CD4-positive, alpha-beta T cell (primary cell): ENCODE results near the gene NUP188. TPM values are rescaled to one million over a fixed set of nuclear protein-coding genes. Genes with fewer than 3 reads are reported as not detected.
"Not testable (repeated sequence)": the region's sequence is repeated elsewhere in the genome, so short reads cannot be mapped to it uniquely, and the experiment has no call there.

Source experiments
- ATAC-seq: fragments of 200-7000 bp; cut with Tn5 transposase; one replicate; pipeline ENCODE4 v1.10.0; 2022; ENCODE audit warnings: mild to moderate bottlenecking; ENCODE audit not compliant: poor library complexity
- CTCF ChIA-PET: fragments of 350-600 bp; sonication (Branson Sonifier 250); formaldehyde crosslinking; loops from one replicate; lab custom pipeline; 2021; ENCODE audit warnings: antibody characterized with exemption, inconsistent platforms; lab: Charles Lee
- POLR2A ChIA-PET: fragments of 350-600 bp; sonication (Branson Sonifier 250); formaldehyde crosslinking; loops from one replicate; lab custom pipeline; 2021; ENCODE audit warnings: antibody characterized with exemption, inconsistent platforms; lab: Charles Lee
- DNase-seq, 14 experiments: peaks; one replicate each; pipeline ENCODE4 v3.0.0-alpha.2; 2013 to 2020; ENCODE audit warnings: mixed read lengths in 2 of 14
- H3K27ac ChIP-seq, 2 donors: one replicate each; pipeline versions ENCODE4 v1.5.1 to v1.7.0; 2013; ENCODE audit warnings: low read length in 2 of 2, low read depth in 1 of 2, mild to moderate bottlenecking in 1 of 2
- H3K27me3 ChIP-seq, 2 experiments: 1 replicate in 1 of 2; 2 replicates in 1 of 2; pipeline versions ENCODE4 v1.6.1 to v1.7.0; 2013; ENCODE audit warnings: low read length in 2 of 2, control low read depth in 1 of 2, mild to moderate bottlenecking in 1 of 2, moderate library complexity in 1 of 2; ENCODE audit not compliant: insufficient read depth in 2 of 2, control insufficient read depth in 1 of 2
- H3K36me3 ChIP-seq: one replicate; pipeline ENCODE4 v1.6.1; 2013; ENCODE audit warnings: low read length, control low read depth; ENCODE audit not compliant: insufficient read depth
- H3K4me1 ChIP-seq: one replicate; pipeline ENCODE4 v1.6.1; 2013; ENCODE audit warnings: low read length, control low read depth; ENCODE audit not compliant: insufficient read depth
- H3K4me3 ChIP-seq: one replicate; pipeline ENCODE4 v1.5.1; 2013; ENCODE audit warnings: mild to moderate bottlenecking, low read length, moderate library complexity
- H3K9me3 ChIP-seq, 2 experiments: 1 replicate in 1 of 2; 2 replicates in 1 of 2; pipeline versions ENCODE4 v1.6.1 to v1.7.0; 2013; ENCODE audit warnings: low read length in 2 of 2, mild to moderate bottlenecking in 2 of 2, control low read depth in 1 of 2, moderate library complexity in 1 of 2; ENCODE audit not compliant: control insufficient read depth in 1 of 2, insufficient read depth in 1 of 2
- H3K27ac Mint-ChIP-seq: one replicate; pipeline ENCODE4 v1.8.0; 2020; ENCODE audit warnings: mixed read lengths
- H3K27me3 Mint-ChIP-seq: one replicate; pipeline ENCODE4 v1.8.0; 2021; ENCODE audit warnings: mixed read lengths
- H3K36me3 Mint-ChIP-seq: one replicate; pipeline ENCODE4 v1.8.0; 2021; ENCODE audit warnings: low read depth, mixed read lengths
- H3K4me1 Mint-ChIP-seq: one replicate; pipeline ENCODE4 v1.8.0; 2021; ENCODE audit warnings: low read depth, mixed read lengths
- H3K4me3 Mint-ChIP-seq: one replicate; pipeline ENCODE4 v1.8.0; 2020; ENCODE audit warnings: mild to moderate bottlenecking, mixed read lengths
- H3K9me3 Mint-ChIP-seq: one replicate; pipeline ENCODE4 v1.8.0; 2020; ENCODE audit warnings: mixed read lengths
- CTCF ChIP-seq: fragments of 200-600 bp; IDR thresholded peaks from one replicate; pipeline ENCODE4 v1.8.0; 2022; ENCODE audit warnings: antibody characterized with exemption, mild to moderate bottlenecking
- intact Hi-C, 2 experiments: fragments of 100-400 bp; cut with DNase I in 1 of 2; cut with micrococcal nuclease in 1 of 2; formaldehyde crosslinking; loops; one replicate each; pipeline versions ENCODE4 v1.15.1 to v1.9.0; 2023 to 2025; cut with DNase I, micrococcal nuclease
- total RNA-seq, 174 experiments: library from RNA in 2 of 174; stranded (reverse) in 2 of 174; gene quantifications; one replicate each; pipeline ENCODE4 v1.2.3 and lab custom pipeline; 2021 to 2026

The NUP188 gene
- total RNA-seq, 2 experiments from 2014 or later: 43.0 to 43.9 TPM

DNA sequence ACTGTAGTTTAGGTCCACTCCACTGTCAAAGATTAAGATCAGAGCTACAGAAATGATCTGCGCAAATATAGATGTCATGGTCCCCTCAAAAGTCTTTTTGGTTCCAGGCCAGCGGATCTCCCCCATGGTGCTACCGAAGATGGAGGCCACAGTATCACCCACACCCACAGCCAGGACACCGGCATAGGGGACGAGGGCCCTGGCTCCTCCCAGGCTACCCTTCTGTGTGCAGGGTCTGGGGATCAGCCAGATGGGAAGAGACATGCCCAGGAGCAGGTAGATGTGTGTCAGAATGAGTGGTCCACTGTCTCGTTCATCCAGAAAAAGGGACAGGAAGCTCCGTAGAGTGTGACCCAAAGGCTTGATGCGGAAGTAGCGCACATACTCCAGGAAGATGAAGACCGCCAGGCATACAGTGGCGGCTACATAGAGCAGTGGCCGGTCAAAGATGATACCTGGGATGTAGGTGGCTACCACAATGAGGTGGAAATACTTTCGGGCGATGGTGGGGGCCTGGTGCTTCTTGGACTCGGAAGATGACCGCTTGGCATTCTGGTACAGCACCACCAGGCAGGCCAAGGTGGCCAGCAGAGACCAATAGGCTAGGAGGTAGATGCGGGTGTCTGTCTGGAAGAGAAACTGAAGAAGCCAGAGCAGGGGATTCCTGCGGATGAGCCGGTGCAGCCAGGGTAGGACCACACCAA, 1.5 kb upstream of the NUP188 start:
- H3K27ac Mint-ChIP-seq: peak overlapping the region; percentile 89
- H3K36me3 Mint-ChIP-seq: peaks cover 29% of the 10 kb centered on the region
- no peaks in the 10 kb centered on the region for H3K9me3 Mint-ChIP-seq
- intact Hi-C loops: loop anchor here in 1 of 2 experiments (2.0 to 5.0 kb wide), 2 partner anchors 81 to 444 kb away; partner anchors contain the start of gene GLE1
- ChIA-PET CTCF (no interaction called here), POLR2A (no interaction called here)
- Histone ChIP-seq H3K36me3 (peaks cover 24% of the 10 kb centered on the region), H3K4me1 (peaks cover 24% of the 10 kb centered on the region), H3K4me3 (peak overlapping the region; percentile 99), H3K27me3 (no peaks in the 10 kb centered on the region), H3K27ac (no peak overlapping the region), H3K9me3 (no peaks in the 10 kb centered on the region)
- TF ChIP-seq CTCF: no peak
- no peaks in the 10 kb centered on the region for H3K27me3 Mint-ChIP-seq
- H3K4me3 Mint-ChIP-seq: peak overlapping the region; percentile 99
- DNase-seq (peak in 1 of 14 experiments; percentile 25), ATAC-seq (no peak)
- peaks cover 32% of the 10 kb centered on the region for H3K4me1 Mint-ChIP-seq

GRCh38 chr9:128946571-128947276, 775 bp upstream of the NUP188 start:
- DNase-seq (peak in 4 of 14 experiments; percentile 6 to 43 (median 7)), ATAC-seq (peak; percentile 15)
- H3K9me3 ChIP-seq: no peaks in the 10 kb centered on the region
- peaks cover 24% of the 10 kb centered on the region for H3K36me3 ChIP-seq
- TF ChIP-seq CTCF: no peak
- ChIA-PET POLR2A (interaction anchor here (2.1 kb wide), 1 partner anchor 24 kb away, joined by 4 read pairs; no protein-coding TSS in a partner anchor), CTCF (no interaction called here)
- H3K36me3 Mint-ChIP-seq: peaks cover 36% of the 10 kb centered on the region
- H3K4me1 Mint-ChIP-seq: peaks cover 37% of the 10 kb centered on the region
- intact Hi-C loops: loop anchor here in 1 of 2 experiments (1.0 to 5.0 kb wide), 5 partner anchors 65 to 444 kb away; partner anchors contain the start of genes CRAT, GLE1, KYAT1 and MIGA2
- peak overlapping the region; percentile 93 to 97 for H3K27ac ChIP-seq
- peak overlapping the region; percentile 99 for H3K4me3 Mint-ChIP-seq
- H3K4me1 ChIP-seq: peaks cover 24% of the 10 kb centered on the region
- H3K4me3 ChIP-seq: peak overlapping the region; percentile 99
- H3K27me3 Mint-ChIP-seq: no peaks in the 10 kb centered on the region
- H3K27me3 ChIP-seq: no peaks in the 10 kb centered on the region
- H3K27ac Mint-ChIP-seq: peak overlapping the region; percentile 89
- H3K9me3 Mint-ChIP-seq: no peaks in the 10 kb centered on the region

- Mint-ChIP-seq H3K27me3 (no peaks in the 10 kb centered on the region), H3K27ac (peak overlapping the region; percentile 89), H3K4me3 (peak overlapping the region; percentile 99), H3K36me3 (peaks cover 36% of the 10 kb centered on the region), H3K9me3 (no peaks in the 10 kb centered on the region), H3K4me1 (peaks cover 37% of the 10 kb centered on the region)
- intact Hi-C loops: loop anchor here in 1 of 2 experiments (1.0 to 5.0 kb wide), 5 partner anchors 66 to 445 kb away; partner anchors contain the start of genes CRAT, GLE1, KYAT1 and MIGA2
- peaks cover 28% of the 10 kb centered on the region for H3K36me3 ChIP-seq
- H3K27ac ChIP-seq: peak overlapping the region; percentile 93 to 97
- ChIA-PET CTCF (no interaction called here), POLR2A (interaction anchor here (1.2 to 2.1 kb wide), 2 partner anchors 24 to 223 kb away, joined by 3 to 4 read pairs; no protein-coding TSS in a partner anchor)
- no peaks in the 10 kb centered on the region for H3K27me3 ChIP-seq
- peak overlapping the region; percentile 99 for H3K4me3 ChIP-seq
- no peak for DNase-seq
- ATAC-seq: no peak
- no peak for TF ChIP-seq CTCF
- no peaks in the 10 kb centered on the region for H3K9me3 ChIP-seq
- peaks cover 24% of the 10 kb centered on the region for H3K4me1 ChIP-seq
These were observed 297 bp upstream of the NUP188 start for GRCh38 chr9:128947277-128947526.

DNA sequence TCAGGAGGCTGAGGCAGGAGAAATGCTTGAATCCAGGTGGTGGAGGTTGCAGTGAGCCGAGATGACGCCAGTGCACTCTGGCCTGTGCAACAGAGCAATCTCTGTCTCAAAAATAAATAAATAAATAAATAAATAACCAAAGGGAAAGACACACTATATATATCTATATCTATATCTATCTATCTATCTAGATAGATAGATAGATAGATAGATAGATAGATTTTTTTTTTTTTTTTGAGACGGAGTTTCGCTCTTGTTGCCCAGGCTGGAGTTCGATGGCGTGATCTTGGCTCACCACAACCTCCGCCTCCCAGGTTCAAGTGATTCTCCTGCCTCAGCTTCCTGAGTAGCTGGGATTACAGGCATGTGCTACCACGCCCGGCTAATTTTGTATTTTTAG, 13.9 kb downstream of the NUP188 start:
- H3K27ac ChIP-seq, H3K27ac Mint-ChIP-seq, H3K4me1 ChIP-seq, H3K4me1 Mint-ChIP-seq, H3K27me3 Mint-ChIP-seq, H3K9me3 Mint-ChIP-seq, H3K9me3 ChIP-seq, ATAC-seq, H3K27me3 ChIP-seq, H3K4me3 ChIP-seq, H3K4me3 Mint-ChIP-seq, POLR2A ChIA-PET, DNase-seq, intact Hi-C loops: not testable (repeated sequence)
- H3K36me3 ChIP-seq: peaks cover 58% of the 10 kb centered on the region
- H3K36me3 Mint-ChIP-seq: peaks cover 66% of the 10 kb centered on the region
- CTCF ChIA-PET: interaction anchor here (0.7 kb wide), 1 partner anchor 1532 kb away, joined by 3 read pairs; no protein-coding TSS in a partner anchor
